ENCODE results near the gene CLDN34.

The CLDN34 gene

DNA sequence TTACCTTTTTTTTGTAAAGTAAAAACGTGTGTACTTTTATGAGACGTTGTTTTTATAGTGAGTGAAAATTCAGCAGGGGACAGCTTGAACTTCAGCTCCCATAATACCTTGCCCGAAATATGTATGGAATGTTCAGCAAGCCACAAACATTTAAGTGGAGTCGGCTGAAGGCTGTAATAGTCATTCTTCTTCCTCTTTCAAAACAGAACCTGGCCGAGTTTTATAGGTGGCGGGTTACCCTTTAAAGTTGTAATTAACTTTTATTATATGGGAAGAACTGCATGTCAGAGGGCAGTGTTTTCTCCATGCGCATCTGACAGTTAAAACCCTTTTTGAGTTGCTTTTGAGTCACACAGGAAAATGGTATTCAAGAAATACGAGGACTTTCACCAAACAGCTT is 50.7 kb downstream of the CLDN34 start:
- Histone ChIP-seq H3K9me3 (replicated peaks; ENCODE audit: low read length) (no peaks in the 10 kb centered on the region), H3K27me3 (ENCODE audit: control insufficient read depth, insufficient read depth, low read length) (no peaks in the 10 kb centered on the region), H3K4me1 (ENCODE audit: control insufficient read depth, insufficient read depth, low read length) (peaks cover 41% of the 10 kb centered on the region), H3K4me3 (ENCODE audit: low read length) (no peak overlapping the region), H3K4me2 (ENCODE audit: low read length) (peak overlapping the region; percentile 87), H3K9ac (ENCODE audit: low read depth, low read length) (no peak overlapping the region), H3K36me3 (ENCODE audit: insufficient read depth, low read length) (no peaks in the 10 kb centered on the region)

Measured in skeletal muscle satellite cell (primary cell).